NOMO-1 (cell line): ENCODE measurements around the gene SIAH2.
A peak's percentile ranks its signal among the peaks of the same experiment; 100 is the strongest.

Experiments
- DNase-seq, 2 experiments: peaks; one replicate each; lab custom pipeline; 2025; ENCODE audit not compliant: unreplicated experiment in 2 of 2; lab: John Stamatoyannopoulos, UW

Gene SIAH2

DNA sequence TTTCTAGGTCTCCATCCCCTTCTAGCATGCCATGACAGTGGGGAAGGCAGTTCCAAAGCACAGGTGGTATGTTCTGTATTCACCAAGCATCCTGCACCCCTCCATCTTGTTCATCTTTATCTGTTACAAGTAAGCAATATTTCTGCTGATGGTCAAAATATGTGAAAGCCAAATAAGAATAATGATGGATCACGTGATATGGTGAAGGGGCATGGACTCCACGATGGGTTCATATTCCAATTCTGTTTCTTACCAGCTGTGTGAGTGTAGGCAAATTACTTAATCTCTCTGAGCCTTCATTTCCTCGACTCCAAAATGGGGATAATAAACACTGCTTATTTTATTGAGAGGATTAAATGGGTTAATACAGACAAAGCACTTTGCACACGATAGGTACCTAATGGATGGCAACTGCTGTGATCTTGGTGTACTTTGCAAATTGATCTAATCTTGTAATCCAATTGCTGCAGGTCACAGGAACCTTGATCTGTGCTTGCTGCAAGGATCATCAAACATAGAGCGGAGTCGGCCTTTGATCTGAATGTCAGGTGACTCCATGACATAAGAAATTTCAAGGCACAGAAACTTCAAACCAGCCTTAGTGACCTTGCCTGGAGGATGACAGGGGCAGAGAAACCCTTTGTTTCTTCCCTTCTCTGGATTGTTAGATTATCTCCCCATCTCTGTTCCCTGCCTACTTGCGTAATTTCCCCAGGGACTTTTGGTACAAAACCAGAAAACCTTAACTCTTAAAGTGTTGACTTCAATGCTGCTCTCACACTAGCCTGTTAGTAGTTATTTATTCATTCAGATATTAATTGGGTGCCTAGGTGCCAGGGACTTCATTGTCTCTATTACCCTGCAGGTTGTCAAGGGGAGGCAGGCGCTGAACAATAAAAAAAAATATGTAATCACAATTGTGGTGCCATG lies 25.8 kb downstream of the SIAH2 start:
- no peak for DNase-seq

DNA sequence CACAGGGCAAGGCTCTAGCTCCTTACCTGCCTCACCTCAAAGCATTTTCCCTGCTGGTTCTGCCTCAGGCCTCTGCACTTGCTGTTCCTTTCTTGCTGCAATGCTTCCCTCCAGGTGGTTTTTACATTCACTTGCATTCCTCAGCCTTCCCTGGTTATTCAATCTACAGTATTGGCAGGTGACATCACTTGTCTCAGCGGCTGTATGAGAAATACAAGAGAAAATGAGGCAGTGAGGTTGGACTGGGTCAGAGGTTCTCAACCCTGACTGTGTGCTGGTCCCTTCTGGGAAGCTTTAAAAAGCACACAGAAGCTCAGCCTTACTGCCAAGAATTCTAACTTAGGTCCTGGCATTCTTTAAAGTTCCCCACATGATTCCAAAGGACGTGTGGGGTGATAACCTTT lies 26.7 kb downstream of the SIAH2 start:
- no peak for DNase-seq

DNA sequence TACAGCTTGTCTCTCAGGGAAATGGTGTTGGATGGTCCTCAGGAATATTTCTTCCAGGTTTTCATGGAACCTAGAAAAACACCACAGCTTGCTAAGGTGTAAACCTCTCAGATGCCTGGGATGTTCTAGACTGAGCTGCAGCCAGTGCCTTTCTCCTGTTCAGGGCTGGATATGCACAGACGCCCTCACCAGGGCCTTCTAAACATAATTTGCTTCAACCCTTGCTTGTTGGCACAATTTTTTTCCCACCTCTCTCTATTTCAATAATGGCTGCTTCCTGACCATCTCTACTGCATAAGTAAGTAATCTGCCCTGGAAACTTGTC lies 28.2 kb downstream of the SIAH2 start:
- no peak for DNase-seq

DNA sequence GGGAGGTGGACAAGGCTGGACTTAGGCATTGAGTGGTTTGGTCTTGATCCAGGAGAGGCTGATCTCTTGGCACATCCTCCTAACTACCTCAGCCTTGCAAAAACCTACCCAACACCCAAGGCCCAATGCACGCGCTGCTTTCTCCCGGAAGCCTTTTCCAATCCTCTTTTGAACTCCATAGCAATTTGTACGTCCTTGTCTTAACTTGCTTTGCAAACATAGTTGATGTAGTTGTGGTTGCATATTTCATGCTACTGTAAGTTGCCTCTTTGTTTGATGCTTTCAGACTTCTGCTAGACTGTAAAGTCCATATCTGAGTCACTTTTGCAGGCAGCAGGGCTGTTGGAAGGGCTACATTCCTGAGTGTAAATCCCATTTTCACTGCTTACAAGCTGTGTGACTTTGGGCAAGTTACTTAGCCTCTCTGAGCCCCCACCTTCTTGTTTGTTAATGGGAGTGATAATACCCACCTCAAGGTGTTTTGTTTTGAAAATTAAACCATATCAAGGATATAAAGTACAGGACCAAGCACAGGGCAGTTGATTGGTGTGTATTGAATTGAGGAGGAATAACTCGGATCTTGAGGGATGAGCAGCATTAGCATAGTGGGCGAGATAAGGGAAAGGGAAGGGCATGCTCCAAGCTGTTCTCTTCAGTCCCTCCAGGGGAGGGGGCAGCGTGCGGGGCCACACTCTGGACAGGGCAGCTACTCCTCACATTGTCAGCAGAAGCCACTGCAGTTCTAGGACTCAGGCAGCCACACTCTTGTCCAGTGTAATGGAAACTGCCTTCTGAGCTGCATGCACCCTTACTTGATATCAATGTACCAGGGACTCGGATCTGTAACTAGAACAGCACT lies 28.8 kb downstream of the SIAH2 start:
- DNase-seq = no peak

DNA sequence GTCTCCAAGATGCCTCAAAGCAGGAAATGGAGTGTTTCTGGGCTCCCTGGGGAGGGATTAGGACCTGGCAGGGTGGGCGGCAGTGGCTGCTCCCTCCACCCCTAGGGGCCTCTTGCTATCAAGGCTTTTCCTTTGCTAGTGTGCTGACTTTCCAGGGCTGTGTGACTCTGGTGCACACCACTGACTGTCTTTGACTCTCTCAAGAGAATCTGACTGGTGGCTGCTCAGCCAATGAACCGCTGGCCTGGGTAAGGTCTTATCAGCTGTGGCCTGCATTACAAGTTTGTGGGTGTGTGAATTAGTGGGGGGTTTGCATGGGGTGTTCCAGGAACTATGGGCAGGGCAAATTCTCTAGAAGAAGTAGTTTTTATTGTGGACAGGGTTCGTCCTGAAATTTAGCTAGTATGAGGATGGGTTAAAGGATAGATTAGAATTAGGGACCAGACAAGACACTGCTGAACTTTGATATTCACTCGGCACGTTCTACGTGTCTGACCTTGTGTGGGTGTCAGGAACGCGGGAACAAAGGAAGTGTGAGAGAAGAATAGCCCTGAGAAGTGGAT lies 29.5 kb downstream of the SIAH2 start:
- no peak for DNase-seq

DNA sequence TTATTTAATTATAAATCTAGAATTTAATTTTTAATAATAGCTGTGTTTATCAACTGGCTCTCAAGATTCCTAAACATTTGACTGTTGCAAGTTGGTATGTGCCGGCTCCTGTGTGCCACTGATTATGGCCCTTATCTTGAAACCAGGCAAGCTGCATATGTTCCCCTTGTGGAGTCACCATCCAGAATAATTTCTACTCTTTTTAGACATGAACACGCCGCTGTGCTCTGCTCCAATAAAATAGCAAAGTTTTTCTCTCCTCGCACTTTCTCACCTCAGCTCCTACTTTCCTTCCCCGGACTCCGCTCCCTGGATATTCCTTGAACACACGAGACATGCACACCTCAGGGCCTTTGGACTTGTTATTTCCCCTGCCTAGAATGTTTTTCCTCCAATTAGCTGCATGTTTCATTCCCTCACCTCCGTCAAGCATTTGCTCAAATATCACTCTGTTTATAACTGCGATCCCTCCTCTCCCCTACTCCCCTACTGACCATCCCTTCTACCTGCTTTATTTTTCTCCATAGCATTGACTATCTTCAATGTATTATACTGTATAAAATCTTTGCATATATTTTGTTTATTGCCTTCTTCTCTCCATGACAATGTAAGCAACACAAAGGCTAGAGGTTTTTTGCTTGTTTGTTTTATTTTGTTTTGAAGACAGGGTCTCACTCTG lies 33.1 kb downstream of the SIAH2 start:
- DNase-seq = no peak

DNA sequence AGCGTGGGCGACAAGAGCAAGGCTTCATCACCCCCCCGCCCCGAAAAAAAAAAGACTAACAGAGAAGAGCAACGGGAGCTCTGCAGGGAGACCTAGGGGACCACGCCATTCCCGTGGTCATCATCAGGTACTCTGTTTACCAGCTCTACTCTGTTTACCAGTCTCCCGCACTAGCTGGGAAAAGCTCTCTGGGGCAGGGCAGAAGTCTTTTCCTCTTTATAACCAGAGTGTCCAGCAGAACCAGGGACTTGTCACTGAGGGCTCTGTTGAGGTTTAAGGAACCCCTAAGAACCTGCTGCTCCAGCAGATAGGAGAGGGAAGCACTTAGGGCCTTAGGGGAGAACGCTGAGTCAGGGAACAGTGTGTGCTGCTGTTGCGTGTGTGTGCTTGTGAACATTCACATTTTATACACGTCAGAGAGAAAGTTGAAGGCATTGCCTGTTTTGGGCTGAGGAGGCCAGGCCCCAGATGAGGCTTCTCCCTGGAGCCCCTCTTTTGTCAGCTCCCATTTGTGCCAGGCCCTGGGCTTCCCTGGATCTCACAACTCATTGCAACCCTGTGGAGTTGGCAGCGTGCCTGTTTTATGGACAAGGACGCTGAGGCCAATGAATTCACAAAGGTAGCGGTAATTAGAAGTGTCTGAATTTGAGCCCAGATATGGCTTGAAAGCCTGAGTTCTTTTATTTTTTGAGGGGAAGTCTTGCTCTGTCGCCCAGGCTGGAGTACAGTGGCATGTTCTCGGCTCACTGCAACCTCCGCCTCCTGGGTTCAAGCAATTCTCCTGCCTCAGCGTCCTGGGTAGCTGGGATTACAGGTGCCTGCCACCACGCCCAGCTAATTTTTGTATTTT lies 35.1 kb downstream of the SIAH2 start:
- DNase-seq = no peak

DNA sequence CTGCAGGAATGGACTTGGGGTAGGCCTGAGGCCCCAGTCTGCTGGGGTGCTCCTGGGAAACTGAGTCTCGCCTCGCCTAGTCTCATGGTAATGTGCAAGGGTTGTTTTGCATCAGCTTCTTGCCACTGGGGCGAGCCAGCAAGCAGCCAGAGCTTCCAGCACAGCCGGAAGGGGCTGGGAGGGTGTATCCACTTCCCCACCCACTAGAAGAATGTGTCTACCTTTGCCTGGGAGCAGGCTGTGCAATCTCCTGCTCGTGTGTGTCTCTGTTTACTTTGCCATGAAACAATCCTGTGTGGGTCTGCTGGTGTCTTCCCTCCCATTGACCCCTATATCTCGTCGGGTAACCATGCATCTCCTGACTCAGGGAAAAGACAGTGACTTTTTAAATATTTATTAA lies 37.4 kb downstream of the SIAH2 start:
- no peak for DNase-seq

DNA sequence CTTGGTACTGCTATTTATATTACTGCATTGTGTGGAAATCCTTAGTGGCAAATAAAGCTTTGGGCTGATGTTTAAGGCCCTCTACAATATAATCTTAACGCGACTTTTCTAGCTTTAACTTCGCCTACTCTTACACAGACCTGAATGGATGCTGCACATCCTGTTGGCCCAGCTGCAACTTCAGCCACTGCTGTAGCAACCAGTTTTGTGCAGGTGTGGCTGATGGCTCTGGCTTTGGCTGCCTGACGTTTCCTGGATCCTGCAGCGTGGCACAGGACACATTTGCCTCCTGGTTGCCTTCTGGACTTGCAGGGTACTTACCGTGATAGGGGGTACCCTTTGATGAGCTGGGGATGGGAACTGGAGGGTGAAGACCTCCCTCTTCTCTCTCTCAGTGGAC lies 39.0 kb downstream of the SIAH2 start:
- no peak for DNase-seq

DNA sequence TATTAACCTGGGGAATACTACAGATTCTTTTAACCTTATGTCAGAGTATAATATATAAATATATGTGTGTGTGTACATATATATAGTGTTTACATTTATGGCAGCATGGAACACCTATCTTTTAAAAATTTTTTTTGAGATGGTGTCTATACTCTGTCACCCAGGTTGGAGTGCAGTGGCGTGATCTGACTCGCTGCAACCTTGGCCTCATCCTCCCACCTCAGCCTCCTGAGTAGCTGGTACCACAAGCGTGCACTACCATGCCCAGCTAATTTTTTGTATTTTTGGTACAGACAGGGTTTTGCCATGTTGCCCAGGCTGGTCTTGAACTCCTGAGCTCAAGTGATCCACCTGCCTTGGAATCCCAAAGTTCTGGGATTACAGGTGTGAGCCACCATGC lies 40.7 kb downstream of the SIAH2 start:
- DNase-seq = no peak

DNA sequence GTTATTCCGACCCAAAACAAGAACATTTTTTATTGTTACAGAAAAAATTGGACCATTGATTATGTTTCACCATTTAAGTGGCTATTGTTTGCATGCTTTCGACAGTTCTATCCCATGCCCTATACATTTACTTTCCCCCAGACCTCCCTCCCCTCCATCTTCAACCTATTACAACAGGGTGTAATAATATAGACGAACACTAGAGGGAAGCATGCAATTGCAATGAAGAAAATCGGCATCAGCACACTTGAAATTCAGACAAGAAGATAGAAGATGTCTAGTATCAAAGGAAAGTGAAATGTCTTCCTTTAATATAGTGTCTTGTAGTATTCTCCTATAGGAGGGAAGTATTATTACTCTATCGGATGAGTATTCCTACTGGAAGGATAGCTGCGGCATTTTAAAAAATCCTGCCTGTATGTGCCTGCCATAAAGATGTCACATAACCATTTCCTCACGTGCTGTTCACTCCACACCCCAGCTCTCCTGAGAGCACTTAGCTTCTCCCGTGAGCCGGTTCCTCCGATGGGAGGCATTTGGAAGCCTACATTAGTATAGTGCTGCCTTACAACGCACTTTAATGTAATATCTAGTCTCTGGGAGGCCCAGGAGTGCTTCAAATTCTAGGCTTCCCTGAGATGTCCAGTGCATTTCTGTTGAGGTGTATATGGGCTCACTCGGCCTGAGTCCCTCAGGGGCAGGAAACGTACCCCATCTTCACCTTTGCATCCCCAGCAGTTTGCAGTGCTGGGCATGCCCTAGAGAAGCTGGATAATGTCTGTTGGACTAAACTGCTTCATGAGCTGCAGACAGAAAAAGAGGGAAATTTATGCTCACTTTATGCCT lies 41.5 kb downstream of the SIAH2 start:
- DNase-seq = peak; percentile 47 to 78

DNA sequence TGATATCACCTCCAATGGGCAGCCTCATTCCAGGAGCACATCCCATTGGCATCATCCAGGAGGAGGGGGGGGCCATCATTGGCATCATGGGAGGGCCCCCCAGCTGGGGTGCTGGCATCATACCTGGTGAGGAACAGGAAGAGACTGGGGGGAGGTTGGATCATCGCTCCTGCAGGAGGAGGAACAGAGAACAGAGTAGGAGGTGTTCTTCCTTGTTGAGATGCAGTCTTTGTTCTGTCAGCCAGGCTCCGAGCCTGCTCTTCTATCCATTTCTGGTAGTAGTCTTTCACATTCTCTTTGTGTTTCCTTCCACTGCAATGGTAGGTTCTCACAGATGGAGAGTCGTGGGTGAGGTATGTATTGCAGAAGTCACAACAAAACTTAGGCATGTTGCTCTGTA lies 42.5 kb downstream of the SIAH2 start:
- DNase-seq = no peak

DNA sequence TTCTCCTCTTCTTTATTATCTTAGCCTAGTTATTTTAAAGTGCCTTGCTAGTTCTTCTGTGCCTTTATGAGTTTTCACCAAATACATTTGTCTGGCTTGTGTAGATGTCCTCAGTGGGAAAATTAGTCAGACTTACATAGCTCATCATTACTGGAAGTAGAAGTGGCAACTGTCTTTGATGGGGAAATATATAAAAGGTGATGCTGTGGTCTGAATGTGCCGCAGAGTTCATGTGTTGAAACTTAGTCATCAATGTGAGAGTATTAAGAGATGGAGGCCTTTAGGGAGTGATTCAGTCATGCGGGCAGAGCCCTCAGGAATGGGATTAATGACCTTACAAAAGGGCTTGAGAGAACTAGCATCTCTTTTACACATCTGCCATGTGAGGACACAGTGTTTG lies 52.9 kb downstream of the SIAH2 start:
- DNase-seq = no peak

DNA sequence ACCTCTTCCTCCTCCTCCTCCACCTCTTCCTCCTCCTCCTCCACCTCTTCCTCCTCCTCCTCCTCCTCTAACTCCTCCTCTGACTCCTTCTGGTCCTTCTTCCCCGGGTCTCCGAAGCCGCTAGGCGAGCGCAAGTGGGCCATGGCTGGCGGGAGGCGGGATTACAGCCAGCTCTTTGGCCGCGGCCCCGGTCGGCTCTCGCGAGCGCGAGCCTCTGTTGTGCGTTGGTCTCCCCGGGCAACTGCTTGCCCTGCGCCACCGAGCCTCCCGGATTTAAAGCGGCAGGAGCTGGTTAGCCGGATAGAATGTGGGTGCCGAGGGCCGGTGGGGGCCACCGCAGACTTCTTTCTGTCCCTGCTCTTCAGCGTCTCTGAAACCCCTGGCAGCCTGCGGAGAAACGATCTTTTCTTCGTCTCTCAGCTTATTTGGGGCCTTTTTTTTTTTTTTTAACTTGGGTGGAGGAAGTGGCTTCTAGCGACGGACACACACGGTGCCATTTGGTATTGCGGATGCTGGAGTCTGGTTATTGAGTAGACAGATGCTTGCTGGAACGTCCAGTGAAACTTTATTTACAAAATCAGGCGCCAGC lies 59.1 kb downstream of the SIAH2 start, which contains the start of gene ERICH6:
ERICH6 (minus strand) TSS at position 165 of the 589 bp plus-strand sequence; CDS start at position 143, 22 bp downstream.
- DNase-seq = peak; percentile 96

DNA sequence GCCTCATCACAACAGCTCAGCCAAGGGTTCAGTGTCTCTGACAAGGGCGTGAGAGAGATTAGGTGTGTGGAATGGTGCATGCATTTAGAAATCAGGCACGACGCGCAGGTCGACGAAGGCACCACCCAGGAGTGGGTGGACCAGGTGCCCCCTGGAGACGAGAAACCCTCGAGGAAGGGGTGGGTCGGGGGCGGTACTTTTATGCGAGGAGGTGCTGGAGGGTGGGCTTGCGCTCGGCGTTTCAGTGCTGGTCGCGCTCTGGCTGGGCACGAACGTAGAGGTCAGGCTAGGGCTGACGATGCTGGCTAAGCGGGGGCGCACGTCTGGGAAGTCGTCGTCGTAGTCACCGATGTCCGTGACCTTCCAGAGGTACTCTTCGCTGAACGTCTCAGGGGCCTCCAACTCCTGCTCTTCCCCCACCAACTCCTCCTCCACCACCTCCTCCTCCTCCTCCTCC lies 59.6 kb downstream of the SIAH2 start:
- DNase-seq = peak; percentile 38 to 79

DNA sequence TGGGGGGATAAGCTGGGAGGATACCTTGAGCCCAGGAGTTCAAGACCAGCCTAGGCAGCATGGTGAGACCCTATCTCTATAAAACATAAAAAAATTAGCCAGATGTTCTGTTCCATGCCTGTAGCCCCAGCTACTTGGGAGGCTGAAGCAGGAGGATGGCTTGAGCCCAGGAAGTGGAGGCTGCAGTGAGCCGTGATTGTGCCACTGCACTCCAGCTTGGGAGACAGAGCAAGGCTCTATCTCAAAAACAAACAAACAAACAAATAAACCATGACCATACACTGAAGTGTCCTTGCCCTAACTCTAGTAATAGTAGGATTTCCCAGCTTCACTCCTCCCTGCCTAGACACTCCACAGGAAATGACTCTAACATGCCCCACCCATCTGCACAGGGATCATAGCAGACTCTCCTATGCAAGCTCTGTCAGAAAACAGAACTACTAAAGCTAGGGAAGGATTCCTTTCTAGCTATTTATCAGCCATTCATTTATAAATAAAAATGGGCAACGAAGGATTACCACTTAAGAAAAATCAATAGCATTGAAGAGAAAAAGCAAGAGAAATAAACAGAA lies 63.8 kb downstream of the SIAH2 start:
- DNase-seq = no peak

DNA sequence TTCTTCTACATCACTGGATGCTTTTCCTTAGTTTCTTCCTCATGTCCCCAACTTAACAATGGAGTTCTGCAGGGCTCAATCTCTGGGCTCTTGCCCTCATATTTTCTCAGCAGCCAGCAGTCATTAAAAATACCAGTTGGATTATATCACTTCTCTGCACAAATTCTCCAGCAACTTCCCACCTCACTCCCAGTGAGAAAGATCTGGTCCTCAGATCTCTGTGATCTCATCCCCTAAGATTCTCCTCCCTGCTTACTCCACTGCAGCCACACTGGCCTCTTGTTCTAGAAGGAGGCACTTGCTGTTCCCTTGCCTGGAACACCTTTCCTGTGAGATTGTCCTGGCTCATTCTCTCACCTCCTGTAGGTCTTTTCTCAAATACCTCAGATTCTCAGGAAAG lies 65.3 kb downstream of the SIAH2 start:
- DNase-seq = no peak

DNA sequence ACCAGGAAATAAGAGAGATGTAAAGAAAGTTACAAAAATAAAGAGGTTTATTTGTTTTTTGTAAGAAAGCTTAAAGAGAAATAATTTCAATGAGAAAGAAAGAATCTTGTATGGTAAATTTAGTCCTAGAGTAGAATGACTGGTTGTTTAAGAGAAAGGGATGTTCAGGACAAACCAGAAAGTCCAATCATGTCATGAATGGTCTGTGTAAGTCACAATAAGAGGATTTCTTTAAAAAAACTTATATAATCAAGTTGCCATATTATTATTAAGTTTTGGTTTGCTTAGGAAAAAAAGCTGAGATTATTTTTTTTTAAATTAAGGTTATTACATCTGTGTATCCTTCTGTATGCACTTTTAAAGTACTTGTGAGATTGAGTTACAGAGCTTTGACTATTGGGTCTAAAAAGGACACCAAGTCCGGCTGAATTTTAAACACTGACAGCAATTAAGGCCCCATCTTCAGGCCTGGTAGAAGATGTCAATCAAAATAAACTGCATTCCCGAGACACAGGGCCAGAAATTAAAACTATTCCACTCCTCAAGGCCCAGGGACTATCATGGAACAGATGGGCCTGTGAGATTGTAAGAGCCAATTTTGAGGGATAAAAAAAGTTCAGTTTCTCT lies 71.4 kb downstream of the SIAH2 start:
- no peak for DNase-seq
